HepG2 (cell line): ENCODE measurements around the gene CHDH. TPM values are rescaled to one million over a fixed set of nuclear protein-coding genes. Genes with fewer than 3 reads are reported as not detected.

Experiments
- ATAC-seq: fragments of 200-7000 bp; cut with Tn5 transposase; 3 replicates; pipeline ENCODE4 v1.9.1; 2020; ENCODE audit warnings: mild to moderate bottlenecking, moderate library complexity
- BruUV-seq: library from RNA; stranded (reverse); fragments of 400-500 nt; replicated peaks from 2 replicates; lab custom pipeline; 2021; lab: Mats Ljungman, UMichigan
- CTCF ChIA-PET: fragments of 300-600 bp; formaldehyde crosslinking; extraction: SDS; loops from one replicate; lab custom pipeline; 2021; ENCODE audit warnings: low total read pairs, inconsistent platforms, low intra/inter-chr PET ratio; lab: Yijun Ruan, JAX
- POLR2A ChIA-PET: fragments of 350-600 bp; sonication (Branson Sonifier 250); formaldehyde crosslinking; loops from one replicate; lab custom pipeline; 2020; ENCODE audit warnings: antibody characterized with exemption, inconsistent platforms; lab: Yijun Ruan, JAX
- DNase-seq: peaks from one replicate; pipeline ENCODE4 v3.0.0-alpha.2; 2015; ENCODE audit warnings: low spot score
- FAIRE-seq: peaks from 3 replicates; lab custom pipeline; 2011; peaks lifted over from hg19 to GRCh38; lab: Jason Lieb, UNC
- H2AFZ ChIP-seq: one replicate; pipeline ENCODE4 v1.6.1; 2011; ENCODE audit warnings: low read length, inconsistent platforms
- H3K27ac ChIP-seq: fragments of 300-600 bp; 3 replicates; pipeline ENCODE4 v1.8.0; 2011; ENCODE audit warnings: mixed run types, mild to moderate bottlenecking, mixed read lengths, low read length, inconsistent platforms; ENCODE audit not compliant: insufficient read depth; ENCODE audit errors: extremely low read length
- H3K27me3 ChIP-seq, 2 experiments: fragments of 200-600 bp in 1 of 2; 2 replicates in 1 of 2; 3 replicates in 1 of 2; pipeline versions ENCODE4 v1.6.0 to v1.8.0; 2011; ENCODE audit warnings: low read length in 2 of 2, mild to moderate bottlenecking in 2 of 2, moderate library complexity in 2 of 2, inconsistent platforms in 1 of 2; ENCODE audit not compliant: insufficient read depth in 2 of 2, control insufficient read depth in 1 of 2
- H3K36me3 ChIP-seq, 2 experiments: fragments of 200-600 bp in 1 of 2; replicated peaks in 1 of 2; 2 replicates in 1 of 2; 3 replicates in 1 of 2; pipeline versions ENCODE4 v1.5.1 to v1.8.0; 2011; ENCODE audit warnings: low read length in 2 of 2, inconsistent platforms in 1 of 2; ENCODE audit not compliant: insufficient read depth in 2 of 2, control insufficient read depth in 1 of 2
- H3K4me1 ChIP-seq: 2 replicates; pipeline ENCODE4 v1.5.1; 2012; ENCODE audit warnings: low read length, inconsistent platforms; ENCODE audit not compliant: insufficient read depth
- H3K4me2 ChIP-seq: 2 replicates; pipeline ENCODE4 v1.6.0; 2011; ENCODE audit warnings: low read depth, low read length, inconsistent platforms
- H3K4me3 ChIP-seq, 3 experiments: fragments of 200-600 bp in 1 of 3; sonication (generic), shearing (Covaris generic) in 1 of 3; replicated peaks in 1 of 3; 2 replicates each; pipeline ENCODE4 v1.5.1; 2011 to 2016; ENCODE audit warnings: low read length in 3 of 3, inconsistent platforms in 2 of 3, low read depth in 2 of 3, mild to moderate bottlenecking in 2 of 3, control low read depth in 1 of 3, mixed read lengths in 1 of 3; ENCODE audit not compliant: insufficient read depth in 1 of 3
- H3K79me2 ChIP-seq: one replicate; pipeline ENCODE4 v1.6.1; 2011; ENCODE audit warnings: low read length, inconsistent platforms; ENCODE audit not compliant: insufficient read depth
- H3K9ac ChIP-seq: 2 replicates; pipeline ENCODE4 v1.6.0; 2011; ENCODE audit warnings: mild to moderate bottlenecking, low read depth, low read length, inconsistent platforms; ENCODE audit not compliant: insufficient read depth
- H3K9me3 ChIP-seq: 2 replicates; pipeline ENCODE4 v1.5.1; 2012; ENCODE audit warnings: mild to moderate bottlenecking, low read length
- H4K20me1 ChIP-seq: 2 replicates; pipeline ENCODE4 v1.6.0; 2011; ENCODE audit warnings: inconsistent platforms, mild to moderate bottlenecking, low read length, moderate library complexity; ENCODE audit not compliant: insufficient read depth
- ARID2 ChIP-seq: sonication (generic); formaldehyde crosslinking; IDR thresholded peaks from 2 replicates; pipeline ENCODE4 v1.8.1; 2022; ENCODE audit warnings: mild to moderate bottlenecking, missing genetic modification reagents, borderline replicate concordance
- SETDB1 ChIP-seq: sonication (generic); formaldehyde crosslinking; IDR thresholded peaks from 2 replicates; pipeline ENCODE4 v1.5.1; 2020; ENCODE audit warnings: missing genetic modification reagents, mild to moderate bottlenecking, borderline replicate concordance
- SNAPC2 ChIP-seq: sonication (generic); formaldehyde crosslinking; IDR thresholded peaks from 2 replicates; pipeline ENCODE4 v1.8.1; 2022; ENCODE audit warnings: mild to moderate bottlenecking, missing genetic modification reagents
- ZMYM2 ChIP-seq: sonication (generic); formaldehyde crosslinking; IDR thresholded peaks from 2 replicates; pipeline ENCODE4 v1.8.0; 2022; ENCODE audit warnings: mild to moderate bottlenecking, missing genetic modification reagents
- ZNF598 ChIP-seq: sonication (generic); formaldehyde crosslinking; IDR thresholded peaks from 2 replicates; pipeline ENCODE4 v1.5.1; 2020; ENCODE audit warnings: mild to moderate bottlenecking, missing genetic modification reagents, borderline replicate concordance
- WGBS: methylation state at CpG from one replicate; pipeline ENCODE4 v1.1.6; 2017; ENCODE audit warnings: low lambda C conversion rate; 5-methylcytosine and 5-hydroxymethylcytosine counted together
- in situ Hi-C: cut with HindIII; loops from 2 replicates; pipeline ENCODE4 v1.10.0; 2017; ENCODE audit warnings: low pct_unique_long_range_greater_than_20kb; ENCODE audit not compliant: extremely low pct_ligation_motif_present
- intact Hi-C: fragments of 100-400 bp; cut with micrococcal nuclease; formaldehyde crosslinking; loops from one replicate; pipeline ENCODE4 v1.10.0; 2022; ENCODE audit not compliant: unreplicated experiment
- polyA plus RNA-seq, 8 experiments: library from polyadenylated mRNA; depleted of rRNA in 3 of 8; stranded (reverse) in 7 of 8; unstranded in 1 of 8; fragments of >200 nt; fragmentation: Illumina TruSeq in 4 of 8; extraction: Trizol in 4 of 8; gene quantifications; 2 replicates each; pipeline versions ENCODE4 v1.2.1 to v1.2.3, GENCODE V29; 2011 to 2016; ENCODE audit warnings: low read depth in 4 of 8, missing spikeins in 1 of 8, mixed read lengths in 1 of 8; ENCODE audit not compliant: insufficient read depth in 1 of 8
- total RNA-seq, 5 experiments: library from RNA; depleted of rRNA; stranded (reverse); fragments of >200 nt; fragmentation: Illumina TruSeq; extraction: Trizol; gene quantifications; 2 replicates each; pipeline ENCODE4 v1.2.3, GENCODE V29; 2016; ENCODE audit warnings: low read depth in 1 of 5
- TF ChIP-seq, protein P1 (sequence below): sonication (generic); formaldehyde crosslinking; IDR thresholded peaks from 2 replicates; pipeline ENCODE4 v1.5.1; 2020; ENCODE audit warnings: mild to moderate bottlenecking, missing genetic modification reagents, moderate library complexity
- TF ChIP-seq, protein P2 (sequence below): sonication (generic); formaldehyde crosslinking; IDR thresholded peaks from 2 replicates; pipeline ENCODE4 v1.4.0; 2020; ENCODE audit warnings: missing genetic modification reagents, borderline replicate concordance

CHDH gene
- total and polyA plus RNA-seq, 2 of the 13 experiments (the other 11 are each of a cell fraction or from before 2014, with no cell fraction given) = 28.1 to 48.9 TPM

DNA sequence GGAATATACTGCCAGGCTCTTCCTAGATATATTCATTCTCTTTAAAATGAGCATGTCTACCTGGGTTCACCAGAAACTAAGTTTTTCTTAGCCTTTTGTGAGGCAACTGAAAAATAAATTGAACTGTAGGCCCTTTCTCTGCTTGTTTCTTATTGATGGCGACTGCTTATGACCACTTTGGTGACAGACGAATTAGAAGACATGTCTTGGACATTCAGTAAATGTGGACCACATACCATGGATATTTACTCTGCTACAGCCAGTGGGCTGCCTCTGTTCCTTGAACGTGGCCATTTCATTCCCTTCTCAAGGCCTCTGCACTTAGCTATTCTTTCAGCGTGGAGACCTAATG is 46.0 kb upstream of the CHDH start:
- no peaks in the 10 kb centered on the region for H3K9me3 ChIP-seq
- H3K27ac ChIP-seq = peak overlapping the region; percentile 79
- ChIA-PET POLR2A (interaction anchor here (1.0 to 3.3 kb wide), 7 partner anchors 9 to 545 kb away, joined by 4 to 50 read pairs (median 5); partner anchors contain the start of genes ACTR8 and DCP1A), CTCF (no interaction called here)
- peak overlapping the region; percentile 91 for H3K4me2 ChIP-seq
- FAIRE-seq (peak; percentile 21), ATAC-seq (no peak), DNase-seq (peak; percentile 2)
- no peaks in the 10 kb centered on the region; a peak in 1 of 5 replicates for H3K27me3 ChIP-seq
- peak overlapping the region; percentile 50 to 97 (median 62) for H3K4me3 ChIP-seq
- H3K79me2 ChIP-seq = peaks cover 39% of the 10 kb centered on the region
- TSS peak; percentile 95 for BruUV-seq
- TF ChIP-seq SNAPC2 (0 out of 2 replicates have a peak, but pooled peaks have one; percentile 13), SETDB1 (CRISPR knock-in tag) (no peak), ZMYM2 (CRISPR knock-in tag) (no peak), ARID2 (CRISPR knock-in tag) (0 out of 2 replicates have a peak, but pooled peaks have one; percentile 35), ZNF598 (CRISPR knock-in tag) (no peak)
- TF ChIP-seq, protein P1, sequence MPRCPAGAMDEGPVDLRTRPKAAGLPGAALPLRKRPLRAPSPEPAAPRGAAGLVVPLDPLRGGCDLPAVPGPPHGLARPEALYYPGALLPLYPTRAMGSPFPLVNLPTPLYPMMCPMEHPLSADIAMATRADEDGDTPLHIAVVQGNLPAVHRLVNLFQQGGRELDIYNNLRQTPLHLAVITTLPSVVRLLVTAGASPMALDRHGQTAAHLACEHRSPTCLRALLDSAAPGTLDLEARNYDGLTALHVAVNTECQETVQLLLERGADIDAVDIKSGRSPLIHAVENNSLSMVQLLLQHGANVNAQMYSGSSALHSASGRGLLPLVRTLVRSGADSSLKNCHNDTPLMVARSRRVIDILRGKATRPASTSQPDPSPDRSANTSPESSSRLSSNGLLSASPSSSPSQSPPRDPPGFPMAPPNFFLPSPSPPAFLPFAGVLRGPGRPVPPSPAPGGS (CRISPR knock-in tag) = no peak
- TF ChIP-seq, protein P2, sequence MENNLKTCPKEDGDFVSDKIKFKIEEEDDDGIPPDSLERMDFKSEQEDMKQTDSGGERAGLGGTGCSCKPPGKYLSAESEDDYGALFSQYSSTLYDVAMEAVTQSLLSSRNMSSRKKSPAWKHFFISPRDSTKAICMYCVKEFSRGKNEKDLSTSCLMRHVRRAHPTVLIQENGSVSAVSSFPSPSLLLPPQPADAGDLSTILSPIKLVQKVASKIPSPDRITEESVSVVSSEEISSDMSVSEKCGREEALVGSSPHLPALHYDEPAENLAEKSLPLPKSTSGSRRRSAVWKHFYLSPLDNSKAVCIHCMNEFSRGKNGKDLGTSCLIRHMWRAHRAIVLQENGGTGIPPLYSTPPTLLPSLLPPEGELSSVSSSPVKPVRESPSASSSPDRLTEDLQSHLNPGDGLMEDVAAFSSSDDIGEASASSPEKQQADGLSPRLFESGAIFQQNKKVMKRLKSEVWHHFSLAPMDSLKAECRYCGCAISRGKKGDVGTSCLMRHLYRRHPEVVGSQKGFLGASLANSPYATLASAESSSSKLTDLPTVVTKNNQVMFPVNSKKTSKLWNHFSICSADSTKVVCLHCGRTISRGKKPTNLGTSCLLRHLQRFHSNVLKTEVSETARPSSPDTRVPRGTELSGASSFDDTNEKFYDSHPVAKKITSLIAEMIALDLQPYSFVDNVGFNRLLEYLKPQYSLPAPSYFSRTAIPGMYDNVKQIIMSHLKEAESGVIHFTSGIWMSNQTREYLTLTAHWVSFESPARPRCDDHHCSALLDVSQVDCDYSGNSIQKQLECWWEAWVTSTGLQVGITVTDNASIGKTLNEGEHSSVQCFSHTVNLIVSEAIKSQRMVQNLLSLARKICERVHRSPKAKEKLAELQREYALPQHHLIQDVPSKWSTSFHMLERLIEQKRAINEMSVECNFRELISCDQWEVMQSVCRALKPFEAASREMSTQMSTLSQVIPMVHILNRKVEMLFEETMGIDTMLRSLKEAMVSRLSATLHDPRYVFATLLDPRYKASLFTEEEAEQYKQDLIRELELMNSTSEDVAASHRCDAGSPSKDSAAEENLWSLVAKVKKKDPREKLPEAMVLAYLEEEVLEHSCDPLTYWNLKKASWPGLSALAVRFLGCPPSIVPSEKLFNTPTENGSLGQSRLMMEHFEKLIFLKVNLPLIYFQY (CRISPR knock-in tag) = no peak
- peaks cover 26% of the 10 kb centered on the region for H3K4me1 ChIP-seq
- H2AFZ ChIP-seq = peak overlapping the region; percentile 71
- in situ Hi-C loops (no loop called here), intact Hi-C loops (no loop called here)
- peaks cover 0 to 11% of the 10 kb centered on the region in 2 experiments; a peak in 1 of 5 replicates for H3K36me3 ChIP-seq
- WGBS = 35% methylated on average over 4 of the region's 4 CpGs
- peaks cover 2% of the 10 kb centered on the region; the same call in 1 of the 2 replicates for H4K20me1 ChIP-seq
- peak overlapping the region; percentile 92 for H3K9ac ChIP-seq
